ENCODE measurements around the gene NCAPD3.

Gene NCAPD3

DNA sequence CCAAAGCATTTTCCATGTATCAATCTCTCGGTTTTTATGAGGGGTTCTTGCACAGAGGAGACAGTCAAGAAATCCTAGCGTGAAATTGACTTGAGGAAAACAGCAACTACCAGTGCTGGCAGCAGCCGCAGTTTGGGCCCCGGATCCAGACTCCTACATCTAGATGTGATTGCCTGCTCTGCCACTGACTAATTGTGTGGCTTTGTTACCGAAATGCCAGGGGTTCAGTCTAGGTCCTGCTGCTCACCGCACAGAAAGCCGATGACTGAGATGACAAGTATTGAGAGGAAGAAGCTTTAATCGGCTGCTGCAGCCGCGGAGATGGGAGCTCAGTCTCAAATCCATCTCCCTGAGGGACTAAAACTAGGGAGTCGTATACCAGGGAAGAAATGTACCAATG is 44.2 kb upstream of the NCAPD3 start:
- TF ChIP-seq MYC (IDR thresholded peaks at IDR 0.05; ENCODE audit: low read depth, low read length) = no peak
- TF ChIP-seq, protein P1, sequence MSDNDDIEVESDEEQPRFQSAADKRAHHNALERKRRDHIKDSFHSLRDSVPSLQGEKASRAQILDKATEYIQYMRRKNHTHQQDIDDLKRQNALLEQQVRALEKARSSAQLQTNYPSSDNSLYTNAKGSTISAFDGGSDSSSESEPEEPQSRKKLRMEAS (IDR thresholded peaks at IDR 0.05; ENCODE audit: low read depth, low read length) = no peak
- TF ChIP-seq POLR2A (IDR thresholded peaks at IDR 0.05; ENCODE audit: extremely low read depth, insufficient read length) = no peak
- TF ChIP-seq, protein P2, sequence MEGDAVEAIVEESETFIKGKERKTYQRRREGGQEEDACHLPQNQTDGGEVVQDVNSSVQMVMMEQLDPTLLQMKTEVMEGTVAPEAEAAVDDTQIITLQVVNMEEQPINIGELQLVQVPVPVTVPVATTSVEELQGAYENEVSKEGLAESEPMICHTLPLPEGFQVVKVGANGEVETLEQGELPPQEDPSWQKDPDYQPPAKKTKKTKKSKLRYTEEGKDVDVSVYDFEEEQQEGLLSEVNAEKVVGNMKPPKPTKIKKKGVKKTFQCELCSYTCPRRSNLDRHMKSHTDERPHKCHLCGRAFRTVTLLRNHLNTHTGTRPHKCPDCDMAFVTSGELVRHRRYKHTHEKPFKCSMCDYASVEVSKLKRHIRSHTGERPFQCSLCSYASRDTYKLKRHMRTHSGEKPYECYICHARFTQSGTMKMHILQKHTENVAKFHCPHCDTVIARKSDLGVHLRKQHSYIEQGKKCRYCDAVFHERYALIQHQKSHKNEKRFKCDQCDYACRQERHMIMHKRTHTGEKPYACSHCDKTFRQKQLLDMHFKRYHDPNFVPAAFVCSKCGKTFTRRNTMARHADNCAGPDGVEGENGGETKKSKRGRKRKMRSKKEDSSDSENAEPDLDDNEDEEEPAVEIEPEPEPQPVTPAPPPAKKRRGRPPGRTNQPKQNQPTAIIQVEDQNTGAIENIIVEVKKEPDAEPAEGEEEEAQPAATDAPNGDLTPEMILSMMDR (IDR thresholded peaks at IDR 0.05; ENCODE audit: low read depth, low read length) = no peak
- no peak for DNase-seq (ENCODE audit: low read depth)
- H3K4me3 ChIP-seq (ENCODE audit: low read depth, low read length) = no peak overlapping the region

DNA sequence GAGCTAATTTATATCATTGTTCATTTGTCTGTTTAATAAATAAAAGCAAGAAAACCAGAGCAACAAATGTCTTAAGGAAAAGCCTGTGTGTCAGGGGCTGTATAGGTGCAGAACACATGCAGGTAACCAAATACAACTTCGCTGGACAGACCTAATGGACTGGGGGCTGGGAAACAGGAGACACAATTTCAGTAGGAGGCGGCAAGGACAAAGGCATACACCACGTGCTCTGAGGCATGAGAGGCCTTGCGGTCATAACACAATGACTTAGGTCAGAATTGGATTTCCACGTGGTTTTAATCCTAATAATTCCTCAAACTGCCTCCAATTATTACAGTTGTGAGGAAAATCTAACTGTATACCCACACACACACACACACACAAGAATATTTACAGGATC is 43.7 kb upstream of the NCAPD3 start:
- TF ChIP-seq POLR2A (IDR thresholded peaks at IDR 0.05; ENCODE audit: extremely low read depth, insufficient read length) (no peak), MYC (IDR thresholded peaks at IDR 0.05; ENCODE audit: low read depth, low read length) (no peak)
- TF ChIP-seq, protein P2 (IDR thresholded peaks at IDR 0.05; ENCODE audit: low read depth, low read length) = no peak
- TF ChIP-seq, protein P1 (IDR thresholded peaks at IDR 0.05; ENCODE audit: low read depth, low read length) = no peak
- H3K4me3 ChIP-seq (ENCODE audit: low read depth, low read length) = no peak overlapping the region
- no peak for DNase-seq (ENCODE audit: low read depth)

DNA sequence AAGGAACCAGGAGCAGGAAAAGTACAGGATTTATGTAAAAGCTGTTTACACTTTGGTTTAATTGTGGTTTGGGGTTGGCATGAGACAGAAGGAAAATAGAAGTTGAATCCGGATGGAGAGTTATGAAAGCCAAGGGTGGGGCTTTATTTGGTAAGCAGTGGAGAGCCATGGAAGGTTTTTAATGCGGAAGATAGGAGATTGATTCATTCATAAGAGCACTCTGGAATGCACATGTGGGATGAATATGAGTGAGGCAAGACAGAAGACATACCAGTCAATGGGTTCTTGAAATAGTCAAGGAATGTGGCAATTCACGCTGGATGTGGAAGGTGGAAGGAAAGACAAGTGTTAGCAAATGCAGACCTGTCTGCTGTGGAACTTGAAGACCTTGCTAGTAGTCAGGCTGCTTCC is 43.1 kb upstream of the NCAPD3 start:
- DNase-seq (ENCODE audit: low read depth) = no peak
- H3K4me3 ChIP-seq (ENCODE audit: low read depth, low read length) = no peak overlapping the region
- TF ChIP-seq POLR2A (IDR thresholded peaks at IDR 0.05; ENCODE audit: extremely low read depth, insufficient read length) (no peak), MYC (IDR thresholded peaks at IDR 0.05; ENCODE audit: low read depth, low read length) (no peak)
- TF ChIP-seq, protein P2 (IDR thresholded peaks at IDR 0.05; ENCODE audit: low read depth, low read length) = no peak
- TF ChIP-seq, protein P1 (IDR thresholded peaks at IDR 0.05; ENCODE audit: low read depth, low read length) = no peak

DNA sequence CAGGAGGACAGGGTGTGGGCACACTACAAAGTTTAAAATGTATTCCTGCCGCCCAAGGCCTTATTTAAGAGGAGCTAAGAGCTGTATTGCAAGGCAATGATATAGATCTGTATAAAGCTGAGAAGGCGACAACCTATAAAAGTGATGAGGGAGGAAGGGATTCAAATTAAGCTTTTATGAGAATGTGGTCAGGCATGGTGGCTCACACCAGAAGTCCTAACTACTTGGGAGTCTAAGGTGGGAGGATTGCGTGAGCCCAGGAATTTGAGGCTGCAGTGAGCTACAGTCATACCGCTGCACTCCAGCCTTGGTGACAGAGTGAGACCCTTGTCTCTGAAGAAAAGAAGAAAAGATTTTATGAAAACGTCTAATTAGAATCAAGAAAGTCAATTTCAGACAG is 42.7 kb upstream of the NCAPD3 start:
- TF ChIP-seq, protein P2 (IDR thresholded peaks at IDR 0.05; ENCODE audit: low read depth, low read length) = no peak
- no peak for TF ChIP-seq MYC (IDR thresholded peaks at IDR 0.05; ENCODE audit: low read depth, low read length)
- H3K4me3 ChIP-seq (ENCODE audit: low read depth, low read length) = no peak overlapping the region
- DNase-seq (ENCODE audit: low read depth) = no peak

DNA sequence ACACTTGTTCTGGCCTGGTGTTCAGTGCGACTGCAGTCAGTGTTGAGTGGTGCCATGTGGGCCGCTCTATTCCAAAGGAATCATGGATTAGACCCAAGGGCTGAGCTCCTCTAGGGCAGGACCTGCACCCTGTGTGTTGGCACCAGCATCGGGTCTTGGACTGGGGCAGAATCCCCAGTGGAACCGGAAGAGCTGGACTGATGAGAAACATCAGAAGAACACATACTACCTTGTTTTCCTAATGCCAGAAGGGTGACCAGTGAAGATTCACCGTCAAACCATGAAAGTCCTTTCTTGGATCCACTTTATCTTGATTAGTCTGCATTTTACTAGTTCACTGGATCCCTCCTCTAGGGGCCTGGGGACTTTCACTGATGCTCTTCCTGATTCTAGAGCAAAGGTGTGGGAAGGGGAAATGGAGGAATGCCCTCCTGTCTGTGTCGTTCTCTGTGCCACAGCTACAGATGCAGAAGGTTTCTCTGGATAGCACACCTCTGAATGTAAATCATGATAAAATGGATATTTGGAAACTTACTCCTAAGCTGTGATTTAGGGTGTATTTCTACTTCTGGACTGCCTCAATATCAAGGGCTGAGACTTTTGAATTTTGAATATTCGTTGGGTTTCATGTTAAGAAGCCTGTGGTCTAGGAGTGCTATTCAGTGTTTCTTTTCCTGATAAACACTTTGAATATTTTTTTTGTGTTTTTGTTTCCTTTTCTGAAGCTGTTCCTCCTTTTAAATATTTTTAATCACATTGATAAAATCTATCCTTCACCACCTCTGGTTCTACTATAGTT is 41.4 kb upstream of the NCAPD3 start:
- no peak for DNase-seq (ENCODE audit: low read depth)
- TF ChIP-seq, protein P2 (IDR thresholded peaks at IDR 0.05; ENCODE audit: low read depth, low read length) = no peak
- TF ChIP-seq POLR2A (IDR thresholded peaks at IDR 0.05; ENCODE audit: extremely low read depth, insufficient read length) (no peak), MYC (IDR thresholded peaks at IDR 0.05; ENCODE audit: low read depth, low read length) (no peak)
- TF ChIP-seq, protein P1 (IDR thresholded peaks at IDR 0.05; ENCODE audit: low read depth, low read length) = no peak
- no peak overlapping the region for H3K4me3 ChIP-seq (ENCODE audit: low read depth, low read length)
